HepG2 (cell line): ENCODE data around the gene ZNF213. TPM values are rescaled to one million over a fixed set of nuclear protein-coding genes. Genes with fewer than 3 reads are reported as not detected.

Experiments used
- ATAC-seq: fragments of 200-7000 bp; cut with Tn5 transposase; 3 replicates; pipeline ENCODE4 v1.9.1; 2020; ENCODE audit warnings: mild to moderate bottlenecking, moderate library complexity
- BruUV-seq: library from RNA; stranded (reverse); fragments of 400-500 nt; replicated peaks from 2 replicates; lab custom pipeline; 2021; lab: Mats Ljungman, UMichigan
- CTCF ChIA-PET: fragments of 300-600 bp; formaldehyde crosslinking; extraction: SDS; loops from one replicate; lab custom pipeline; 2021; ENCODE audit warnings: low total read pairs, inconsistent platforms, low intra/inter-chr PET ratio; lab: Yijun Ruan, JAX
- POLR2A ChIA-PET: fragments of 350-600 bp; sonication (Branson Sonifier 250); formaldehyde crosslinking; loops from one replicate; lab custom pipeline; 2020; ENCODE audit warnings: antibody characterized with exemption, inconsistent platforms; lab: Yijun Ruan, JAX
- DNase-seq: peaks from one replicate; pipeline ENCODE4 v3.0.0-alpha.2; 2015; ENCODE audit warnings: low spot score
- FAIRE-seq: peaks from 3 replicates; lab custom pipeline; 2011; peaks lifted over from hg19 to GRCh38; lab: Jason Lieb, UNC
- H2AFZ ChIP-seq: one replicate; pipeline ENCODE4 v1.6.1; 2011; ENCODE audit warnings: low read length, inconsistent platforms
- H3K27ac ChIP-seq: fragments of 300-600 bp; 3 replicates; pipeline ENCODE4 v1.8.0; 2011; ENCODE audit warnings: mixed run types, mild to moderate bottlenecking, mixed read lengths, low read length, inconsistent platforms; ENCODE audit not compliant: insufficient read depth; ENCODE audit errors: extremely low read length
- H3K27me3 ChIP-seq, 2 experiments: fragments of 200-600 bp in 1 of 2; 2 replicates in 1 of 2; 3 replicates in 1 of 2; pipeline versions ENCODE4 v1.6.0 to v1.8.0; 2011; ENCODE audit warnings: low read length in 2 of 2, mild to moderate bottlenecking in 2 of 2, moderate library complexity in 2 of 2, inconsistent platforms in 1 of 2; ENCODE audit not compliant: insufficient read depth in 2 of 2, control insufficient read depth in 1 of 2
- H3K36me3 ChIP-seq, 2 experiments: fragments of 200-600 bp in 1 of 2; replicated peaks in 1 of 2; 2 replicates in 1 of 2; 3 replicates in 1 of 2; pipeline versions ENCODE4 v1.5.1 to v1.8.0; 2011; ENCODE audit warnings: low read length in 2 of 2, inconsistent platforms in 1 of 2; ENCODE audit not compliant: insufficient read depth in 2 of 2, control insufficient read depth in 1 of 2
- H3K4me1 ChIP-seq: 2 replicates; pipeline ENCODE4 v1.5.1; 2012; ENCODE audit warnings: low read length, inconsistent platforms; ENCODE audit not compliant: insufficient read depth
- H3K4me2 ChIP-seq: 2 replicates; pipeline ENCODE4 v1.6.0; 2011; ENCODE audit warnings: low read depth, low read length, inconsistent platforms
- H3K4me3 ChIP-seq, 3 experiments: fragments of 200-600 bp in 1 of 3; sonication (generic), shearing (Covaris generic) in 1 of 3; replicated peaks in 1 of 3; 2 replicates each; pipeline ENCODE4 v1.5.1; 2011 to 2016; ENCODE audit warnings: low read length in 3 of 3, inconsistent platforms in 2 of 3, low read depth in 2 of 3, mild to moderate bottlenecking in 2 of 3, control low read depth in 1 of 3, mixed read lengths in 1 of 3; ENCODE audit not compliant: insufficient read depth in 1 of 3
- H3K79me2 ChIP-seq: one replicate; pipeline ENCODE4 v1.6.1; 2011; ENCODE audit warnings: low read length, inconsistent platforms; ENCODE audit not compliant: insufficient read depth
- H3K9ac ChIP-seq: 2 replicates; pipeline ENCODE4 v1.6.0; 2011; ENCODE audit warnings: mild to moderate bottlenecking, low read depth, low read length, inconsistent platforms; ENCODE audit not compliant: insufficient read depth
- H3K9me3 ChIP-seq: 2 replicates; pipeline ENCODE4 v1.5.1; 2012; ENCODE audit warnings: mild to moderate bottlenecking, low read length
- H4K20me1 ChIP-seq: 2 replicates; pipeline ENCODE4 v1.6.0; 2011; ENCODE audit warnings: inconsistent platforms, mild to moderate bottlenecking, low read length, moderate library complexity; ENCODE audit not compliant: insufficient read depth
- ETV6 ChIP-seq: sonication (generic); formaldehyde crosslinking; conservative IDR thresholded peaks from 2 replicates; pipeline ENCODE4 v1.4.0; 2020; ENCODE audit warnings: missing genetic modification reagents
- IKZF4 ChIP-seq: sonication (generic); formaldehyde crosslinking; IDR thresholded peaks from 2 replicates; pipeline ENCODE4 v1.5.1; 2020; ENCODE audit warnings: borderline replicate concordance, mild to moderate bottlenecking, low read depth, missing genetic modification reagents; ENCODE audit errors: not compliant biosample characterization
- KDM2A ChIP-seq: sonication (generic); formaldehyde crosslinking; IDR thresholded peaks from 2 replicates; pipeline ENCODE4 v1.4.0; 2020; ENCODE audit warnings: low read depth, missing genetic modification reagents, borderline replicate concordance
- KDM5B ChIP-seq: sonication (generic); formaldehyde crosslinking; IDR thresholded peaks from 2 replicates; pipeline ENCODE4 v1.4.0; 2020; ENCODE audit warnings: missing genetic modification reagents, mild to moderate bottlenecking, borderline replicate concordance
- NFYB ChIP-seq: sonication (generic); formaldehyde crosslinking; IDR thresholded peaks from 2 replicates; pipeline ENCODE4 v1.4.0; 2020; ENCODE audit warnings: missing genetic modification reagents
- RNF2 ChIP-seq: fragments of 450-650 bp; conservative IDR thresholded peaks from 2 replicates; pipeline ENCODE4 v1.6.1; 2016; ENCODE audit warnings: low read depth
- TEAD2 ChIP-seq: sonication (generic); formaldehyde crosslinking; IDR thresholded peaks from 2 replicates; pipeline ENCODE4 v1.9.0; 2021; ENCODE audit warnings: missing genetic modification reagents
- ZBTB20 ChIP-seq: sonication (generic); formaldehyde crosslinking; IDR thresholded peaks from 2 replicates; pipeline ENCODE4 v1.8.1; 2023; ENCODE audit warnings: missing genetic modification reagents, low read depth, mild to moderate bottlenecking, borderline replicate concordance
- ZFP62 ChIP-seq: sonication (generic); formaldehyde crosslinking; IDR thresholded peaks from 2 replicates; pipeline ENCODE4 v1.4.0; 2020; ENCODE audit warnings: missing genetic modification reagents
- ZNF230 ChIP-seq: sonication (generic); formaldehyde crosslinking; IDR thresholded peaks from 2 replicates; pipeline ENCODE4 v1.4.0; 2020; ENCODE audit warnings: mild to moderate bottlenecking, missing genetic modification reagents
- ZNF24 ChIP-seq: fragments of 450-650 bp; IDR thresholded peaks from 2 replicates; pipeline ENCODE4 v1.6.1; 2017; ENCODE audit warnings: antibody characterized with exemption, mild to moderate bottlenecking
- WGBS: methylation state at CpG from one replicate; pipeline ENCODE4 v1.1.6; 2017; ENCODE audit warnings: low lambda C conversion rate; 5-methylcytosine and 5-hydroxymethylcytosine counted together
- in situ Hi-C: cut with HindIII; loops from 2 replicates; pipeline ENCODE4 v1.10.0; 2017; ENCODE audit warnings: low pct_unique_long_range_greater_than_20kb; ENCODE audit not compliant: extremely low pct_ligation_motif_present
- intact Hi-C: fragments of 100-400 bp; cut with micrococcal nuclease; formaldehyde crosslinking; loops from one replicate; pipeline ENCODE4 v1.10.0; 2022; ENCODE audit not compliant: unreplicated experiment
- polyA plus RNA-seq, 8 experiments: library from polyadenylated mRNA; depleted of rRNA in 3 of 8; stranded (reverse) in 7 of 8; unstranded in 1 of 8; fragments of >200 nt; fragmentation: Illumina TruSeq in 4 of 8; extraction: Trizol in 4 of 8; gene quantifications; 2 replicates each; pipeline versions ENCODE4 v1.2.1 to v1.2.3, GENCODE V29; 2011 to 2016; ENCODE audit warnings: low read depth in 4 of 8, missing spikeins in 1 of 8, mixed read lengths in 1 of 8; ENCODE audit not compliant: insufficient read depth in 1 of 8
- total RNA-seq, 5 experiments: library from RNA; depleted of rRNA; stranded (reverse); fragments of >200 nt; fragmentation: Illumina TruSeq; extraction: Trizol; gene quantifications; 2 replicates each; pipeline ENCODE4 v1.2.3, GENCODE V29; 2016; ENCODE audit warnings: low read depth in 1 of 5
- TF ChIP-seq, protein P1 (sequence below), 2 experiments: fragments of 450-650 bp in 1 of 2; sonication (generic) in 1 of 2; formaldehyde crosslinking; IDR thresholded peaks; 2 replicates each; pipeline versions ENCODE4 v1.5.0 to v1.8.0; 2020 to 2022; ENCODE audit warnings: mild to moderate bottlenecking in 1 of 2, missing genetic modification reagents in 1 of 2
- TF ChIP-seq, protein P2 (sequence below): sonication (generic); formaldehyde crosslinking; IDR thresholded peaks from 2 replicates; pipeline ENCODE4 v1.5.1; 2020; ENCODE audit warnings: mild to moderate bottlenecking, missing genetic modification reagents, moderate library complexity

Gene ZNF213
- total and polyA plus RNA-seq, 2 of the 13 experiments (the other 11 are each of a cell fraction or from before 2014, with no cell fraction given), result 0.59 to 0.97 TPM

DNA sequence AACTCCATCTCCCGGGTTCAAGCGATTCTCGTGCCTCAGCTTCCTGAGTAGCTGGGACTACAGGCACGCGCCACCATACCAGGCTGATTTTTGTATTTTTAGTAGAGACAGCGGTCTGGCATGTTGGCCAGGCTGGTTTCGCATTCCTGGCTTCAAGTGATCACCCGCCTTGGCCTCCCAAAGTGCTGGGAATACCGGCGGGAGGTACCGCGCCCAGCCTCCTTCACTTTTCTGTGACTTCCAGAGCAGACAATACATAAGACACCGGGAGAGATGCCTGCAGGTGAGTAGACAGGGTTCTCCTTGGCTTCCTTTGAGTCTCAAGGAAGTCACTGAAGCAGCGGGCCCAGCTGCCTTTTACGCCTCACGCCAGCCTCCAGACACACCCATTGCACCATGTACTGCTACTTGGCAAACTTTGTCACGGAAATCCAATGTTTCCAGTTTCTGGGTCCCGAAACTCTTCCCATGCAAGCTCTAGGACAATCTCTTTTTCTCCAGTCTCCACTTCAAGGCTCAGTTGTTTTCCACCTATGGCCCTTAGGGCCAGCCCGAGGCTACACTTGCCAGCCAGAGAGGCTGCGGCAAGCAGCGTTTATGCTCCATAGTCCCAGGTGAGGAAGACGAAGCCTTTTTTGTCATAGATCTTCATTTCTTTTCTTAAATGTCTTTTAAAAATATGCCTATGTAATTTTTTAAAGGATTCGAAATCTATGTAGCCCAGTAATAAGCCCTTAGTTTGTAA is 52.3 kb downstream of the ZNF213 start:
- POLR2A ChIA-PET, result interaction anchor here (0.6 to 3.0 kb wide), 8 partner anchors 15 to 166 kb away, joined by 3 to 22 read pairs (median 4); partner anchors contain the start of gene ZNF213
- no peak for FAIRE-seq
- H2AFZ ChIP-seq, result no peak overlapping the region
- H4K20me1 ChIP-seq, result no peaks in the 10 kb centered on the region
- H3K27ac ChIP-seq, result no peak overlapping the region
- in situ Hi-C loops, result no loop called here
- H3K4me1 ChIP-seq, result peaks cover 48% of the 10 kb centered on the region
- TF ChIP-seq IKZF4 (no peak), ETV6 (CRISPR knock-in tag) (no peak), ZFP62 (CRISPR knock-in tag) (no peak)
- TF ChIP-seq, all 625 proteins: peak for 0
- intact Hi-C loops, result loop anchor here (5.0 kb wide), 1 partner anchor 35 kb away; no protein-coding TSS in a partner anchor
- no peaks in the 10 kb centered on the region for H3K79me2 ChIP-seq
- 70% methylated on average over 23 of the region's 23 CpGs for WGBS
- BruUV-seq, result no TSS peak
- DNase-seq (no peak), ATAC-seq (no peak)
- no peaks in the 10 kb centered on the region; a peak in 1 of 5 replicates for H3K27me3 ChIP-seq
- H3K9ac ChIP-seq, result peak overlapping the region; percentile 10; the same call in 1 of the 2 replicates
- H3K4me3 ChIP-seq, result peak overlapping the region in 2 of 3 experiments; percentile 29 to 76; a peak in 4 of 6 replicates
- no peaks in the 10 kb centered on the region for H3K9me3 ChIP-seq
- CTCF ChIA-PET, result no interaction called here
- H3K4me2 ChIP-seq, result peak overlapping the region; percentile 65
- no peaks in the 10 kb centered on the region for H3K36me3 ChIP-seq

DNA sequence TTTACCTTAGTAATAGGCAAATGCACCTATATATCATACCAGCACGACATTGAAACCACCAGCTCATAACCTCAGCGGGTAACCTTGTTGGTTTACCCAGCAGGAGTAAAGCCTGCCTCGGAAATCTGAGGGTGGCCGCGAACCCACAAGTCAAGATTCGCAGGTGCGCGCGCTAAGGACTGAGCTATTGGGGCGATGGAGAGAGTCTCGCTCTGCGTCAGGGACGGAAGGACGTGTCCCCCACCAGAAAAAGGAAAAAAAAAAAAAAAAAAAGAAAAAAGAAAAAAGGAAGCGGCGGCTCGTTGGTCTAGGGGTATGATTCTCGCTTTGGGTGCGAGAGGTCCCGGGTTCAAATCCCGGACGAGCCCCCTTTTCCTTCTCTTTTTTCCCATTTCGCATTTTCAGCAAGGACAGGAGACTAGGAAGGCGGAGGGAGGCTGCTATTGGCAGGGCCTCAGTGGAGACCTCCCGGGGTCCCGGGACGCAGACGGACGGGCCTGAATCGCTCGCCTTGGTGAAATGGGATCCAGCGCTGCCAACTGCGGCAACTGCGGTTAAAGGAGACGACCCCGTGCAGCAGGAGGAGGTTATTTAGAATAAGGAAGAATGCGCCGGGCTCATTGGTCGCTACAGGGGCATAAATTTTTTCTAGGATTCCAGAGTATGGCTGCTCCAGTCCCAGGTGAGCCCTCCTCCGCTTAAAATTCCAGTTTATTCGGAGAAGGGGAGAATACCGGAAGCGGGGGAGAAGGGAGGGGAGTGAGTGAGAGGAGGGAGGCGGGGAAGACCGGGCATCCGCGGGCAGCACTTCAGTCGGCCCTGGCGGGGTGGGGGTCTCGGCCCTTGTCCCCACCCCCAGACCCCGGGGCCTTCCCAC is 53.2 kb downstream of the ZNF213 start, which contains the start of gene OR1F1:
OR1F1 (plus strand) TSS at position 407 of the 877 bp plus-strand sequence.
- Histone ChIP-seq H3K9me3 (no peaks in the 10 kb centered on the region), H3K9ac (peak within 1 kb of the TSS; percentile 57), H3K27me3 (no peaks in the 10 kb centered on the region), H3K36me3 (no peaks in the 10 kb centered on the region), H2AFZ (peak within 1 kb of the TSS; percentile 83), H4K20me1 (no peaks in the 10 kb centered on the region), H3K79me2 (no peaks in the 10 kb centered on the region), H3K4me3 (peak within 1 kb of the TSS; percentile 72 to 91 (median 76)), H3K4me1 (peaks cover 43% of the 10 kb centered on the region), H3K27ac (peak within 1 kb of the TSS; percentile 40), H3K4me2 (peak within 1 kb of the TSS; percentile 88)
- FAIRE-seq (peak; percentile 49), DNase-seq (peak; percentile 71), ATAC-seq (peak; percentile 16)
- BruUV-seq, result no TSS peak
- WGBS, result under 1% methylated on average over 49 of the region's 51 CpGs
- in situ Hi-C loops (no loop called here), intact Hi-C loops (loop anchor here (5.0 kb wide), 1 partner anchor 36 kb away; no protein-coding TSS in a partner anchor)
- CTCF ChIA-PET, result no interaction called here
- POLR2A ChIA-PET, result interaction anchor here (0.6 to 3.0 kb wide), 11 partner anchors 10 to 165 kb away, joined by 3 to 22 read pairs (median 4); partner anchors contain the start of gene ZNF213
- no peak for TF ChIP-seq ZNF24
- no peak for TF ChIP-seq NFYB (CRISPR knock-in tag)
- TF ChIP-seq TEAD2 (CRISPR knock-in tag), result no peak
- TF ChIP-seq ZNF230 (CRISPR knock-in tag), result no peak
- TF ChIP-seq, protein P1, sequence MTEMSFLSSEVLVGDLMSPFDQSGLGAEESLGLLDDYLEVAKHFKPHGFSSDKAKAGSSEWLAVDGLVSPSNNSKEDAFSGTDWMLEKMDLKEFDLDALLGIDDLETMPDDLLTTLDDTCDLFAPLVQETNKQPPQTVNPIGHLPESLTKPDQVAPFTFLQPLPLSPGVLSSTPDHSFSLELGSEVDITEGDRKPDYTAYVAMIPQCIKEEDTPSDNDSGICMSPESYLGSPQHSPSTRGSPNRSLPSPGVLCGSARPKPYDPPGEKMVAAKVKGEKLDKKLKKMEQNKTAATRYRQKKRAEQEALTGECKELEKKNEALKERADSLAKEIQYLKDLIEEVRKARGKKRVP (CRISPR knock-in tag; IDR thresholded peaks at IDR 0.05), result no peak
- no peak; the same call in 1 of the 2 replicates for TF ChIP-seq KDM5B (CRISPR knock-in tag)
- 0 out of 2 replicates have a peak, but pooled peaks have one; percentile 31 for TF ChIP-seq ZBTB20 (CRISPR knock-in tag)
- no peak for TF ChIP-seq RNF2
- TF ChIP-seq, protein P2, sequence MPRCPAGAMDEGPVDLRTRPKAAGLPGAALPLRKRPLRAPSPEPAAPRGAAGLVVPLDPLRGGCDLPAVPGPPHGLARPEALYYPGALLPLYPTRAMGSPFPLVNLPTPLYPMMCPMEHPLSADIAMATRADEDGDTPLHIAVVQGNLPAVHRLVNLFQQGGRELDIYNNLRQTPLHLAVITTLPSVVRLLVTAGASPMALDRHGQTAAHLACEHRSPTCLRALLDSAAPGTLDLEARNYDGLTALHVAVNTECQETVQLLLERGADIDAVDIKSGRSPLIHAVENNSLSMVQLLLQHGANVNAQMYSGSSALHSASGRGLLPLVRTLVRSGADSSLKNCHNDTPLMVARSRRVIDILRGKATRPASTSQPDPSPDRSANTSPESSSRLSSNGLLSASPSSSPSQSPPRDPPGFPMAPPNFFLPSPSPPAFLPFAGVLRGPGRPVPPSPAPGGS (CRISPR knock-in tag), result no peak; the same call in 1 of the 2 replicates
- peak; percentile 42; the same call in 1 of the 2 replicates for TF ChIP-seq KDM2A (CRISPR knock-in tag)
